GM12892 (cell line): Measurements from ENCODE around the gene FAM184B.

Experiments used
- DNase-seq: peaks from one replicate; pipeline ENCODE4 v3.0.0; 2011; ENCODE audit not compliant: insufficient read length
- FAIRE-seq: peaks from 2 replicates; lab custom pipeline; 2011; peaks lifted over from hg19 to GRCh38; lab: Jason Lieb, UNC
- POLR2A ChIP-seq: IDR thresholded peaks from 2 replicates; pipeline ENCODE4 v1.6.1; 2011; ENCODE audit warnings: low read depth, low read length, control low read depth
- POLR2AphosphoS5 ChIP-seq: IDR thresholded peaks from 2 replicates; pipeline ENCODE4 v1.6.1; 2011; ENCODE audit warnings: low read depth, low read length, control low read depth
- TAF1 ChIP-seq: IDR thresholded peaks from 2 replicates; pipeline ENCODE4 v1.6.1; 2011; ENCODE audit warnings: low read depth, mild to moderate bottlenecking, control low read depth, low read length, borderline replicate concordance

FAM184B gene

DNA sequence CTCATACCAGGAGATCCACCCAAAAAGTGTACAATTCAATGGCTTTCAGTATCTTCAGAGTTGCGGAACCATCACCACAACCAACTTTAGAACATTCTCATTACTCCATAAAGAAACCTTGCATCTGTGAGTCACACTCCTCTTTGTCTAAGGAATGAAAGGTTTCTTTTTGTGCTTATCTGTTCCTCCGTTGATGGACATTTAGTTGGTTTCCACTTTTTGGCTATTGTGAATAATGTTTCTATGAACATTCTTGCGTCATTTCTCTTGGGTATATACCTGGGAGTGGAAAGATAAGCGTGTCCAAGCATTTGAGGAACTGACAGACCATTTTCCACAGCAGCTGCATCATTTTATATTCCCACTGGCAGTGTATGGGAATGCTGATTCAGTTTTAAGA lies 10.6 kb downstream of the FAM184B start:
- TF ChIP-seq TAF1 (no peak), POLR2A (no peak), POLR2AphosphoS5 (no peak)
- no peak for FAIRE-seq
- no peak for DNase-seq

DNA sequence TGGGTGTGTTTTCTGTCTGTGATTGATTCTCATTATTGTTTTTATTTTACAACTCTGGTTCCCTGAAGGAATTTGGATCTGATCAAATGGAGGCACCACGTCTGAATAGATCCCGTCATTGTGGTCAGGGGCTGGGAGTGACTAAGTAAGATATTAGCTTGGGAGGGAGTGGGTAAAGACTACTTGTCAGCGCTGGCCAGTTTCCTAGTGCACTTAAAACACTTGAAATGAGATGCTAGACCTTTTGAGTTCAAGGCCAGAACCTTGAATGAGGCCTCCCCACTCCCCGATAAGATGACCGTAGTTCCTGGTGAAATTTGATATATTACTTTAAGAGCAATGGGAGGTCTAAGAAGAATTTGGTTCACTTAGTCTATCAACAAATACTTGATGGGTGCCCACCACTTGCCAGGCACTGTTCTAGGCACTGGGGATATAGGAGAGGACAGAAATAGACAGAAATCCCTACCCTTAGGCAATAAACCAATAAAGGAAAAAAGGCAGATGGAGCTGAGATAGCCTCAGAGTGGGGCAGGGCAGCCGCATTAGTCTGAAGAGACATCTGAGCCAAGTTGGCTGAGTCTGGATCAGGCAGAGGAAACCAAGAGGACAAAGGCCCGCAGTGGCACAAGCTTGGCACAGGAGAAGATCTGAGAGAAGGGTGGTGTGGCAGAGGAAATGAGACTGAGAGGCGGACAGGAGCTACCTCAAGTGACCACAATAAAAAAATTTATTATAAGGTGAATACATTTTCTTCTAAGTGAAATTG lies 11.8 kb downstream of the FAM184B start:
- DNase-seq (no peak), FAIRE-seq (no peak)
- TF ChIP-seq TAF1 (no peak), POLR2A (no peak), POLR2AphosphoS5 (no peak)

DNA sequence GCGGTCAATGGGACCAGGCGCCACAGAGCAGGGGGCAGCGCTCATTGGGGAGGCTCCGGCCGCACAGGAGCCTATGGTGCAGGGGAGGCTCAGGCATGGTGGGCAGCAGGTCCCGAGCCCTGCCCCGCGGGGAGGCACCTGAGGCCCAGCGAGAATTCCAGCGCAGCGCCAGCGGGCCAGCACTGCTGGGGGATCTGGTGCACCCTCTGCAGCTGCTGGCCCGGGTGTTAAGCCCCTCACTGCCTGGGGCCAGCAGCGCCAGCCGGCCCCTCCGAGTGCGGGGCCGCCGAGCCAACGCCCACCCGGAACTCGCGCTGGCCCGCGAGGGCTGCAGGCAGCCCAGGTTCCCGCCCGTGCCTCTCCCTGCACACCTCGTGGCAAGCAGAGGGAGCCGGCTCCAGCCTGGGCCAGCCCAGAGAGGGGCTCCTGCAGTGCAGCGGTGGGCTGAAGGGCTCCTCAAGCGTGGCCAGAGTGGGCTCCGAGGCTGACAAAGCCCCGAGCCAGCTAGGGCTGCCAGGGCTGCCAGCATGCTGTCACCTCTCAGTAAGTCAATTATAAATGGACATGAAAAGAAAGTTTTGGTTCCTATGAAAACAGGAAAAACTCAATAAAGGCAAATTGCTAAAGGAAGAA lies 14.5 kb downstream of the FAM184B start:
- TF ChIP-seq POLR2A (no peak), POLR2AphosphoS5 (no peak), TAF1 (no peak)
- no peak for DNase-seq
- no peak for FAIRE-seq

DNA sequence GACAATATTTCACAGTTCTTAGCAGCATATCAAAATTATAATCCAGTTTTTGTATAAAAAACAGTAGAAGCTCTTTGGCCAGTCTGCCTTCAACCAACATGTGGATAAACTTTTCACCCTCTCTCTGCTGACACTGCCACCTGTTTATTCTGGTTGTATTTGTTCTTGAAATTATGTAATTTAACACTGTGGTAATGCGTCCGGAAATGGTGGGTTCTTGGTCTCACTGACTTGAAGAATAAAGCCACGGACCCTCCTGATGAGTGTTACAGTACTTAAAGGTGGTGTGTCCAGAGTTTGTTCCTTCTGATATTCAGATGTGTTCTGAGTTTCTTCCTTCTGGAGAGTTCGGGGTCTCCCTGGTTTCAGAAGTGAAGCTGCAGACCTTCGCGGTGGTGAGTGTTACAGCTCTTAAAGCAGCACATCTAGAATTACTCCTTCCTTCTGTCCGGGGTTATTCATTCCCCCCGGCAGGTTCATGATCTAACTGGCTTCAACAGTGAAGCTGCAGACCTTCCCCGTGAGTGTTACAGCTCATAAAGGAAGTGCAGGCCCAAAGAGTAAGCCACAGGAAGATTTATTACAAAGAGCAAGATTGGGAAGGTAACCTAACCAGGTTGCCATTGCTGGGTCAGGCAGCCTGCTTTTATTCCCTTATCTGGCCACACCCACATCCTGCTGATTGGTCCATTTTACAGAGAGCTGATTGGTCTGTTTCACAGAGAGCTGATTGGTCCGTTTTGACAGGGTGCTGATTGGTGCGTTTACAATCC lies 15.7 kb downstream of the FAM184B start:
- TF ChIP-seq POLR2A (no peak), TAF1 (no peak), POLR2AphosphoS5 (no peak)
- no peak for DNase-seq
- FAIRE-seq: no peak

DNA sequence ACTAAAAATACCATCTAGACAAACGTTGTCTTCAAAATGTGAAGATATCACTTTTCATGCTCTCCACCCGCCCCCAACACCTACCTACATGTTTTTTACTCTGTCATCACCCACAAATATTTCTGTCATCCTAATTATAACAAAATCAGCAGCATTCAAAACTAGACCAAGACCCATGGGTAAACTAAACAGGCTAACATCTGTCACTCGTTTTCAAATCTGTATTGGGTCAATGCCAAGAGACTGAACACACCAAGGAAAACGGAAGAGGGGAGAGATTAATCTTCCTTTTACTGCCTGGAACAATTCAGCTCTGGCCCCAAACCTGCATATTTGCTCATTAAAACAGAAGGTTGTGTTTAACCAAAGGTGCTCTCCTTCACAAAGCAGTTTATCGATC lies 17.5 kb downstream of the FAM184B start:
- TF ChIP-seq POLR2AphosphoS5 (no peak), POLR2A (no peak), TAF1 (no peak)
- FAIRE-seq: no peak
- no peak for DNase-seq

DNA sequence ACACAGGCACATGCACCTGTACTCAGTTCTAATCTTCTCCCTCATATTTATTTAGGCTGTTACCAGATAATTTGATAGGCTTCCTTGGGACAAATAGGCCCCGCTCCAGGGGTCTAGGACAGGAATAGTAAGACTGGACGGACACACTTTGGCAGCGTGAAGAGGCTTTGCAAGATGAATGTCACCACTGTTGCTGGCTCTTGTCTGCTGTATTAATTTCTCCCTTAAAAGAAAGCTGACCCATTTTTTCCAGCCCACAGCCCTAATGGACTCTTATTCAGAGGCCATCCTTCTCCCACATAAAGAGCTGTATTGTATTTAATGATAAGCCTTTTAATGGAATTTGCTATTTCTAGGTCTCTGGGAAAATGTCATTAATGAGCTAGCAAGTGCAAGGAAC lies 18.0 kb downstream of the FAM184B start:
- no peak for FAIRE-seq
- TF ChIP-seq TAF1 (no peak), POLR2A (no peak), POLR2AphosphoS5 (no peak)
- DNase-seq: no peak

DNA sequence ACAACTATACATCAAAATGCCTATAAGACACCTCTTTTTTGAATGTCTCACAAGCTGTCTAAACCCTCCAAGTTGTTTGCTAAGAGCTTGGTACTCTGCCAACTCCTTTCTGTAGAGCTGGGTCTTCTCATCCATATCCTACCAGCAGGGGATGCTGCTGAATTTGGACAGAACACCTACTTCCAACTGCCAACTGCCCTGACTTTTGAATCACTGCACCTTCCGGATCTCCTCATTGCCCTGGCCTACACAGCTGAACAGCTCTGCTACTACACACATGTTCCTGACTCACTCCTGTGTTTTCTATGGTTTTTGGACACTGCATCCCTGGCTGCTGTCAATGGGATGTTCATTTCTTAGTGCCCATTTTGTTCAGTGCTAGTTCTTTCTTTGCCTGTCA lies 18.7 kb downstream of the FAM184B start:
- DNase-seq (no peak), FAIRE-seq (no peak)
- TF ChIP-seq POLR2A: no peak
- TF ChIP-seq TAF1: no peak
- TF ChIP-seq POLR2AphosphoS5: no peak

DNA sequence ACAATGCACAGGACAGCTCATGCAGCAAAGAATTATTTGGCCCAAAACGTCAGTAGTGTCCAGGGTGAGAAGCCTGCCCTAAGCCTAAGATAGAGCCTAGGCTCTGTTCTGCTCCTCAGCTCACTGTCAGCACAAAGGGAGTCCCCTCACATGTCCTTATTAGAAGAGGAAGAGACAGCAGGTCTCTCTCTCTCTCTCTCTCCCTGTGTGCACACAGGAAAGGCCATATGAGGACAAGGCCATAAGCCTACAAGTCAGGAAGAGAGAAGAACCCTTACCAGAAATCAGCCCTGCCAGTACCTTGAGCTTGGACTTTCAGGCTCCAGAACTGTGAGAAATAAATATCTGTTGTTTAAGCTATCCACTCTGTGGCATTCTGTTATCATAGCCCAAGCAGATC lies 20.4 kb downstream of the FAM184B start:
- FAIRE-seq: no peak

DNA sequence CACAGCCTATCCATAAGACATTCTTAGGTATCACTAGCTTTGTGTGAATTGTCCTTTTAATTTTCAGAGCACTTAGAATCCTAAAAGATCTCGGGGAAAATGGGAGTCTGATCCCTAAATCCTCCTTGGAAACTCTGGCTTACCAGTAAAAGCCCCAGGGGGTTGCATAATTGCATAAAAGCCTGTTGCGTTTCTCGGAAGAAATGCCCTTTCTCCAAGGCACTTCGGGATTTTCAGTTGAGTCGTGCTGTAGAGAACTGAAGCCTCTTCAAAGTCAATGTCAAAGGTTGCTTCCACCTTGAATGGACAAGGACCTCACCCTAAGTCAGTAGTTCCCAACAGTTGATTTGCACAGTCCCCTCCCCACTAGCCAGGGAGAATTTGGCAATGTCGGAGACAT lies 20.8 kb downstream of the FAM184B start:
- TF ChIP-seq TAF1 (no peak), POLR2A (no peak), POLR2AphosphoS5 (no peak)
- no peak for FAIRE-seq

More for the DNA sequence above, 20.4 kb downstream of the FAM184B start:
- TF ChIP-seq POLR2AphosphoS5 (no peak), POLR2A (no peak), TAF1 (no peak)
- no peak for DNase-seq

DNA sequence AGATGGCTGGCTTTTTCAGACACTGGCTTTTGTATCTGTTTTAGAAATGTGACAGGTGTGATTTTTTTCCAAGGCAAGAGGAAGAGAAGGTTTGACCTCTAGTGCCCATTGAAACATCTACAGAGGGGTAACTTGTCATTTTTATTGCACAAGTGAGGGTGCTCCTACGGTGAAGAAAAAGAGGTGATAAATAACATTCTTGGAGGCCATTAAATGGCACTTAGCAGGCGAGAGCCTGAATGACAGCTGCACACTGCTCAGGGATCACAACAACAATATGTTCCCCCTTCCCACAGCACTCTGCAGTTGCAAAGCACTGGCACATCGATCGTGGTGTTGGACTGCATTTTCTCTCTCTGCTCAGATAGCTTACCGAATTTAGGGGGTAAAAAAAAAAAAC lies 22.9 kb downstream of the FAM184B start:
- no peak for TF ChIP-seq POLR2A
- TF ChIP-seq POLR2AphosphoS5: no peak
- FAIRE-seq (no peak), DNase-seq (no peak)

More for the DNA sequence above, 20.8 kb downstream of the FAM184B start:
- no peak for DNase-seq

DNA sequence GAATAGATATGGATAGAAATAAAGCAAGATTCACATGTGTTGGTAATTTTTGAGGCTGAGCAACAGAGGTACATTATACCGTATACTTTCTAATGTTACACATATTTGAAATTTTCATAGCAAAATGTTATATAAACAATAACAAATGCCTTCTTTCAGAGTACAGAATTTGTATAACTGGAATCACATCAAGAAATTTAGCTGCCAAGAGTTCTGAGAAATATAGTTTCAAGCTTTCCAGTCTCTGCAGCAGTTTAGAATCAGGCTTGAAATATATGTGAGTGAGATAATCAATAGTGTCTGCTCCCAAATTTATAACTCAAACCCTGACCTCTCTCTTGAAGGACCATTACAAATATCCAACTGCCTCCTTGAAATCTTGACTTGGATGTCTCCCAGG lies 23.8 kb downstream of the FAM184B start:
- FAIRE-seq: no peak
- no peak for DNase-seq
- TF ChIP-seq TAF1: no peak
- no peak for TF ChIP-seq POLR2AphosphoS5
- no peak for TF ChIP-seq POLR2A

DNA sequence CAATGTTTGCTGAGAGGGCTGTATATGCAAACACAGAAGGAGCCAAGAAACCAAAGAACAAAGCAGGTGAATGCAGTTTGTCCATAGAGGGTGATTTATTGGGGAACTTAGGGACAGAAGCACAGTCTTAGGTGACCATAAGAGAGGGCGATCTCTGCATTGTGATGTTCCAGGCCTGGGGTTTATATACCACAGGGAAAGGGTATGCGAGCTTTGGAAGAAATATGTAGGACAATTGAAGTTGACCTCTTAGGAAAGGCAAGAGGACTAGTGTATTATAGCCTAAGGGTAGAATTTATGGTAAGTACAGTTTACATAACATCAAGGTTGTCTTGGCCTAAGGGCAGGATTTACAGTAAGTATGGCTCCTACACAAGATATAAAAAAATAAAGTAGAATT lies 27.8 kb downstream of the FAM184B start:
- no peak for FAIRE-seq
- DNase-seq: no peak
- no peak for TF ChIP-seq POLR2A
- no peak for TF ChIP-seq POLR2AphosphoS5
- no peak for TF ChIP-seq TAF1
